HG02759 (cell line): ENCODE data around the gene CHCHD5.
"Not testable (repeated sequence)": the region's sequence is repeated elsewhere in the genome, so short reads cannot be mapped to it uniquely, and the experiment has no call there.

Source experiments
- ATAC-seq: cut with Tn5 transposase; IDR thresholded peaks from one replicate; pipeline ENCODE4 v1.9.1; 2021; ENCODE audit warnings: mild to moderate bottlenecking, moderate library complexity; ENCODE audit not compliant: unreplicated experiment

The CHCHD5 gene

GRCh38 chr2:112585873-112586464, 1.6 kb downstream of the CHCHD5 start:
- ATAC-seq = no peak

- ATAC-seq = no peak
Measured at GRCh38 chr2:112588611-112589045, 4.2 kb downstream of the CHCHD5 start.

DNA sequence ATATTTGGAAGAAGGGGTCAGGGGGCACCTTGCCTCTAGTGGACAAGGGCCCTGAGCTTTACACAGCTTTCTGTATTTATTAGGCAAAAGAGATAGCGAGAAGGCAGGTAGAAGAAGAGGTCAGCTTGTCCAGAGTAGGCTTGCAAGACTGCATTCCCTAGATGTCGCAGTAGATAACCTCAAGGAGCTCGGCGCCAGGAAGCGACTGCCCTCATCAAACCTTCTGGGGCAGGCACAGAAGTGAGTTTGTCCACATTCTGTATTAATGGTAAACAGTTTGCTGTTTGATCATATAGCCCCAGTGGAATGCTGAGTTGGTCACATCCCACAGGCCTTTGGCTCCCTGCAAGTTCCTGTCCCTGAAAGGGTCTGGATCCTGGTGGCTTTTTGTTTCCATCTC, 7.0 kb downstream of the CHCHD5 start:
- ATAC-seq = no peak

DNA sequence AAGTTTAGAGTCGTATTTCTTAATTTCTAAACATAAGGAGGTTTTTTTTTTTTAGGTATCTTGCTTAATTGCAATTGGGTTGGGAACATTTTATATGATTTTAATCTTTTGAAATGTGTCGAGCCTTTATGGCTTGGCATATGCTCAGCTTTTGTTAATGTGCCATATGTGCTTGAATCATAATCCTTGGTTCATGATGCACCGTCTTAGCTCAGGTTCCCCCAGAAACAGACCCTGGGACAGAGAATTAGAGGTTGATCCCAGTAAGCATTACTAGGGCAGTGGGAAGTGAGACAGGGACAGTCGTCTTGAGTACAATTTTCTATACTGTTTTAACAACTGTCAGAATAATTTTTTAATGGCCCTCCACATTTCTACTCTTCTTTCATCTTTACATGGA, 9.3 kb downstream of the CHCHD5 start:
- no peak for ATAC-seq

DNA sequence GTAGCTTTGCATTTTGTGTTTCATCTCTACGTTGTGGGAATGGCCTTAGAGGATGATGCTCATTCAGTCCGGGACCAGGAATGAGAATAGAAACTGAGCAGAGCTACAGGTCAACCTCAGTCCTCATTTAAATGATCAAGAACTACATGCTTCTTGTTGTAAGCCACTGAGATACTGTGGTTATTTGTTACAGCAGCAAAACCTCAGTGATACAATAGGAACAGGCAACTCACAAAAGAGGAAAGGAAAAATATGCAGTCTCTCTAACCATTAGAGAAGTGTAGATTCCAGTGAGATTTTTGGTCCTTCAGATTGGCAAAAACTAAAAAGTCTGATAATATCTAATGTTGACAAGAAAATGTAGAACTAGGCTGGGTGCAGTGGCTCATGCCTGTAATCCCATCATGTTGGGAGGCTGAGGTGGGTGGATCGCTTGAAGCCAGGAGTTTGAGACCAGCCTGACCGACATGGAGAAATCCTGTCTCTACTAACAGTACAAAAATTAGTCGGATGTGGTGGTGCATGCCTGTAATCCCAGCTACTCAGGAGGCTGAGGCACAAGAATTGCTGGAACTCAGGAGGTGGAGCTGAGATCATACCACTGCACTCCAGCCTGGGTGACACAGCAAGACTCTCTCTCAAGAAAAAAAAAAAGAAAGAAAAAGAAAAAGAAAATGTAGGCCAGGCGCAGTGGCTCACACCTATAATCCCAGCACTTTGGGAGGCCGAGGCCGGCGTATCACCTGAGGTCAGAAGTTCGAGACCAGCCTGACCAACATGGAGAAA, 13.3 kb downstream of the CHCHD5 start:
- no peak for ATAC-seq

- no peak for ATAC-seq
Measured at GRCh38 chr2:112600634-112601033, 16.2 kb downstream of the CHCHD5 start.

GRCh38 chr2:112601754-112602153, 17.3 kb downstream of the CHCHD5 start:
- ATAC-seq = no peak

DNA sequence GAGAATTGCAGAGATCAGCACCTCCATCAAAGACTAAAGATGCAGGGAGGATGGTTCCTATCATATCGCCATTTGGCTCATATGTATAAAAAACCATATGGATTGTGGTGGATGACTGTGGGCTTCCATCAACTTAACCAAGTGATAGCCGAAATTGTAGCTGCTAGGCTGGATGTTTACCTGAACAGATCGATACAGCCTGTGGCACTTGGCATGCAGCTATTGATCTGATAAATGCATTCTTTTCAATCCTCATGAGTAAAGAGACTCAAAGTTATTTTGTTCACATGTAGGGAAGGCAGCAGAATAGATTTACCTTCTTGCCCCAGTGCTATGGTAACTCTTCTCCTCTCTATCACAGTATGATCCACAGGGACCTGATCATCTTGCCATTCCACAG, 18.5 kb downstream of the CHCHD5 start:
- no peak for ATAC-seq

GRCh38 chr2:112603731-112604130, 19.3 kb downstream of the CHCHD5 start:
- no peak for ATAC-seq

- ATAC-seq = no peak
Measured at GRCh38 chr2:112604952-112605351, 20.5 kb downstream of the CHCHD5 start.

GRCh38 chr2:112605926-112606325, 21.5 kb downstream of the CHCHD5 start:
- no peak for ATAC-seq

- ATAC-seq = no peak
Measured at GRCh38 chr2:112606547-112606946, 22.1 kb downstream of the CHCHD5 start.

DNA sequence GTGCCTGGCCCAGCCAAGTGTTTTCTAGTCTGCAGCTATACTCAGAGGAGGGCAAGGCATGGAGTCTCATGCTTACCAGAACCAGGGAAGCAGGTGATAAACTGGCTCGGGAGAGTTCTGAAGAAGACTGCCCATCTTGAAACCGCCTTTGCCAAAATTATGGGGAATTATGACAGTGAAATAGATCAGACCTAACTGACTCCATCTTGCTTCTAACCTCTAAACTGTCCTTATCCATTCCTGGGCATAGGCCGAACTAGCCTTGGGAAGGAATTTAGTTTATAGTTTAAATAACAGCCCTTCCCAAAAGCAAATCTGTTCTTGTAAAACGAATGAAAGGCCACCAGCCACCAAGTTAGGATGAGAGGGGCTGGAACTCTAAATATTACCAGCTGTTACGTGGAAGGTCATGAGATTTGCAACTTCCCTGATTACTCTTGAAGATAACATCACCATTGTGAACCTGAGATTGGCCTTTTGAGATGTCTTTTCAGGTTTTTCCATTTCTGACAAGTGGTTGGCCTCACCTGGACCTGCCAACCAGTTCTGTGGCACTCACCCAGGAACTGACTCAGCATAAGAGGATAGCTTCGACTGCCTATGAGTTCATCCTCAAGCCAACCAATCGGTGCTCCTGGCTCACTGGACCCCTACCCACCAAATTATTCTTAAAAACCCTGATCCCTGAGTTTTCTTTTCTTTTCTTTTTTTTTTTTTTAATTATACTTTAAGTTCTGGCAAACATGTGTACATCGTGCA, 23.4 kb downstream of the CHCHD5 start:
- no peak for ATAC-seq

GRCh38 chr2:112609320-112609719, 24.9 kb downstream of the CHCHD5 start:
- ATAC-seq = not testable (repeated sequence)

- not testable (repeated sequence) for ATAC-seq
Measured at GRCh38 chr2:112612283-112612682, 27.9 kb downstream of the CHCHD5 start.

DNA sequence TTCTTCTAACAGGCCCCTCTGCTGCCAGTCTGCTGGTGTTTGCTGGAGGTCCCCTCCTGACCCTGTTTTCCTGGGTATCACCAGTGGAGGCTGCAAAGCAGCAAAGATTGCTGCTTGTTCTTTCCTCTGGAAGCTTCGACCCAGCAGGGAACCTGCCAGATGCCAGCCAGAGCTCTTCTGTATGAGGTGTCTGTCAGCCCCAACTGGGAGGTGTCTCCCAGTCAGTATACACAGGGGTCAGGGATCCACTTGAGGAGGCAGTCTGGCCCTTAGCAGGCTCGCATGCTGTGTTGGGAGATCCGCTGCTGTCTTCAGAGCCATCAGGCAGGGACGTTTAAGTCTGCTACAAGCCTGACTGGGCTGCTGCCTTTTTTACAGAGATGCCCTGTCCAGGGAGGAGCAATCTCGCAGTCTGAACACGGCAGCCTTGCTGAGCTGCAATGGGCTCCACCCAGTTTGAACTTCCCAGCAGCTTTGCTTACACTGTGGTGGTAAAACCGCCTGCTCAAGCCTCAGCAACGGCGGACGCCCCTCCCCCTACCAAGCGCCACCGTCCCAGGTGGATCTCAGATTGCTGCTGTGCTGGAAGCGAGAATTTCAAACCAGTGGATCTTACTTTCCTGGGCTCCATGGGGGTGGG, 29.9 kb downstream of the CHCHD5 start:
- ATAC-seq = no peak

DNA sequence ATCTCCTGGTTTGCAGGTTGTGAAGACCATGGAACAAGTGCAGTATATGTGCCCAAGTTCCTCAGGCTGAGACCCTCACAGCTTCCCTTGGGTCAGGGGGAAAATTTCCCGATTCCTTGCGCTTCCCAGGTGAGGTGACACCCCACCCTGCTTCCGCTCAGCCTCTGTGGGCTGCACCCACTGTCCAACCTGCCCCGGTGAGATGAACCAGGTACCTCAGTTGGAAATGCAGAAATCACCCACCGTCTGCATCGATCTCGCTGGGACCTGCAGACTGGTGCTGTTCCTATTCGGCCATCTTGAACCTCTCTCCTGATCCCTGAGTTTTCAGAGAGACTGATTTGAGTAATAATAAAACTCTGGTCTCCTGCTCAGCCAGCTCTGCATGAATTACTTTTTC, 30.6 kb downstream of the CHCHD5 start:
- ATAC-seq = no peak

GRCh38 chr2:112615798-112616197, 31.4 kb downstream of the CHCHD5 start:
- not testable (repeated sequence) for ATAC-seq

DNA sequence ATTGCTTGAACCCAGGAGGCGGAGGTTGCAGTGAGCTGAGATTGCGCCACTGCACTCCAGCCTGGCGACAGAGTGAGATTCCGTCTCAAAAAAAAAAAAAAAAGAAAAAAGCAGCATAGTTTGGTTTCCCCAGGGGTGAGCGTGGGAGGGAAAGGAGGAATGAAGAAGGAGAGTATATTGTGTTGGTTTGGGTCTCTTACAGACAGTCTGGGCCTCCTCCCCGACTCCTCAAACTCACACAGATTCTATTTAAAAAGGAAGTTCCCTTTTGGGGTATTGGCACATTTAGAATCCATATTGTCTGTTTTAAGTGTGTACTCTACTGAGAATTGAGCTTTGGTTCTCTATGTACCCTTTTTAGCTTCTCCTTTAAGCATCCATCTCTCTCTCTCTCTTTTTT, 34.0 kb downstream of the CHCHD5 start:
- no peak for ATAC-seq

DNA sequence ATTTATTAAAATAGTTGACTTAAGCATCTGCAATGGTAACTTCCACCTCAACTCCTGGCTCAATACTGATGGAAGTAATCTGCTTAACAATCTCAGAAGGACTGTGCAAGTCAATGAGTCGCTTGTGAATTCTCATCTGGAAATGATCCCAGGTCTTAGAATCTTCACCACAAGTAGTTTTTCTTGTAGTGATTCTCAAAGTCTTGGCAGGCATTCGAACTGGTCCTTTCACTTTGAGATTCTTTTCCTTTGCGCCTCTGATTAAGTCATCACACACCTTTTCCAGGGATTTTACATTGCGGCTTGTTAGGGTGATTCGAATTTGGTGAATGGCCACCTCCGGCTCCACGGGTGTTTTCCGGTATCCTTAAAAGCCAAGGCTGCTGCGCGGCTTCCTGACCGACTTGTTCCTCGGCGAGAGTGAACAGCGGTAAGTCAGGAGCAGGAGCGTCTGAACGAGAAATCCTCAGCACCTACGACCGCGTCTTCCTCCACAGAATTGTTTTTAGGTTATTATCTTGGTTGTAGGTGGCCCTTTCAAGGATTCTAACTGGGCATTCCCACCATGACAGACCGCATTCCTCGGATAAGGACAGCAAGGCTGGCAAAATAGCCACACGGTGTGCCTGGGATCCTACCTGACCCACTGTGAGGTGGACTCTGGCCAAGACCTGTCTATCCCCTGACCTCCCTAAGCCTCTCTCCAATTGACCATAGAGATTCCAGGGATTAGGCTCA, 37.5 kb downstream of the CHCHD5 start:
- no peak for ATAC-seq

DNA sequence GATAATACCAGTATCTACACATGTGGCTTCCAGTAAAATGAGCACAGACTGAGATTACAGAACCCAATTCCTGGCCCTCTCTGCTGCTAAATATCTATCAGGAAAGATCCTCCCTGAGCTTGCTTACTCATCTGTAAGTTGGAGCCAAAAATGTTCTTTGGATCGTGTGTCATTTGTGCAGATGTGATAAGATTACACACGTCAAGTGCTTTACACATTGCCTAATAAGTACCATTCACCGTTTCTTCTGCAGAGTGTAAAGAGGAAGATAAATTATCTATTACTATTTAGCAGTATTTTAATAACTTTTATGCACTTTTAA, 38.1 kb downstream of the CHCHD5 start:
- no peak for ATAC-seq
